AG08396 (cell line): ENCODE measurements around the gene ADTRP.
"Not testable (repeated sequence)": the region's sequence is repeated elsewhere in the genome, so short reads cannot be mapped to it uniquely, and the experiment has no call there.

Source experiments
- DNase-seq: peaks from one replicate; pipeline ENCODE4 v3.0.0; 2012; ENCODE audit warnings: low spot score, mixed read lengths

The ADTRP gene

DNA sequence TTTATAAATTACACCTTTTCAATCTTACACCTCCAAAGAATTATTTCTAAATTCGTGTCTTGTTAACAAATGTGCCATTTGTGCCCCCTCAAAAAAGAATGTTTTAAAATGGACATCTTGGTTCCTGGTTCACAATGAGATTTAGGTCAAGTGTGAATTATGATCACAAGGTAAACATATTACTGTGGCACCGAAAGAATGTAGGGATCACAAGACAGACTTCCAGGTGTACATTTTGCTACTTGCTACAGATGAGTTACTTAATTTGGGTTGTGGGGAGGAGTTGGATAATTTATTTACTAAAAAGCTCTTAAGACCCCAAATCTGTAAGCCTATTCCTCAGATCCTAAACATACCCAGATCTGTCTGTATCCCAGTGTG lies 25.0 kb upstream of the ADTRP start:
- DNase-seq = no peak

- DNase-seq = no peak
Observed at GRCh38 chr6:11802886-11803590, 24.4 kb upstream of the ADTRP start.

DNA sequence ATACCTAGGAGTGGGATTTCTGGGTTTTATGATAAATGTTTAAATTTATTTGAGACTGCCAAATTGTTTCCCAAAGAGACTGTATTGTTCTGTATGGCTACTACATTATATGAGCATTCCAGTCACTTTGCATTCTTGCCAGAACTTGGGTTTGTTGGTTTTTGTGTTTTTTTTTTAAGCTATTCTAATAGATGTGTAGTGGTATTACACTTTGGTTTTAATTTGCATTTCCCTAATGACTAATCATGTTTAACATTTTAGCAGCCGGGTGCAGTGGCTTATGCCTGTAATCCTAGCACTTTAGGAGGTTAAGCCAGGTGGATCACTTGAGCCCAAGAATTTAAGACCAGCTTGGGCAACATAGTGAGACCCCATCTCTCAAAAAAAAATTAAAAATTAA lies 21.9 kb upstream of the ADTRP start:
- not testable (repeated sequence) for DNase-seq

DNA sequence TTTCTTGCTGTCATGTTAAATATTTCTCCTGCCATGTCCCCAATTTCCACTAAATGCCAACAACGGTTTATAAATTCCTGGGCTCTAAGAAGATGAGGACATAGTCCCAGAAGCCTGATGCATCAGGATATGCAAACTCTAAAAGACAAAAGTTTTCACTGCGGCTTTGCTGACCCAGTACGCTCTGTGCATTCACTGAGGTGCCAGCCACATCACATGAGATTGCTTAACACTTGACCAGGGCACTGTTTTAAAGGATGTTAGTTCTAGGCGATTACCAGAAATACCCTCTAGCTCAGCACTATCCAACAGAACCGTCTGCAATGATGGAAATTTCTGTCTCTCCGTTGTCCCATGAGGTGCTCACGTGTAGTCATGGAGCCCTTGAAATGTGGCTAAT lies 19.9 kb upstream of the ADTRP start:
- no peak for DNase-seq

GRCh38 chr6:11798096-11798495 lies 19.5 kb upstream of the ADTRP start:
- DNase-seq = no peak

DNA sequence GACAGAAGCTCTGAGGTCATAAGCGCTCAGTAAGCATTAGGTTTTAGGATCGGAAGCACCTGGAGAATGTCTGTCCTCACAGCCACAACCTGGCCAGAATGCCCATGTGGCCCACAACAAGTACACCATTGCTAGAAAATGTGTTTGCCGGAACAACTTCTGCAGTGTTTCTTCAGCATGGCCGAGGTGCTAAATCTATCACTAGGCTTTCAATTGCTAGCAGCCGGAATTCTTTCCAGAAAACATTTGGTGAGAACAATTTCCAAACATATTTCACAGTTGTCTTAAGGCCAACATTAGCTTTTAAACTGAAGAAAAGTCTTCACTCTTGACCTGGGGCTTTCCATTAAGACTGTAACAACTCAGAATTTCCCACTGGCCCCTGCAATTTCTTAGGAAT lies 18.2 kb upstream of the ADTRP start:
- no peak for DNase-seq

- DNase-seq = no peak
Observed at GRCh38 chr6:11795403-11795802, 16.8 kb upstream of the ADTRP start.

DNA sequence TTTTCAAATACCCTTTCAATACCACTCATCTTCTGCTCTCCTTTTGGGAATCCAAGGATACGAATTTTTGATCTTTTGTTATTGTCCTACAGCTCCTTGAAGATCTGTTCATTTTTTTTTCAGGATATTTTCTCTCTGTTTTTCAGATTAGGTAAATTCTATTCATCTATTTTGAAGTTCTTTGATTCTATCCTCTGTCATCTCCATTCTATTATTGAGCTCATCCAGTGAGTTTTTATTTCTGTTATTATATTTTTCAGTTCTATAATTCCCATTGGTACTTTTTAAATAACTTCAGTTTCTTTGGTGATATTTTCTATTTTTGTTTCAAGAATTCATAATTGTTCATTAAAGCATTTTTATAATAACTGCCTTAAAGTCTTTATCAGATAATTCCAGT lies 14.7 kb upstream of the ADTRP start:
- DNase-seq = no peak

GRCh38 chr6:11791354-11792107 lies 12.9 kb upstream of the ADTRP start:
- DNase-seq = no peak

DNA sequence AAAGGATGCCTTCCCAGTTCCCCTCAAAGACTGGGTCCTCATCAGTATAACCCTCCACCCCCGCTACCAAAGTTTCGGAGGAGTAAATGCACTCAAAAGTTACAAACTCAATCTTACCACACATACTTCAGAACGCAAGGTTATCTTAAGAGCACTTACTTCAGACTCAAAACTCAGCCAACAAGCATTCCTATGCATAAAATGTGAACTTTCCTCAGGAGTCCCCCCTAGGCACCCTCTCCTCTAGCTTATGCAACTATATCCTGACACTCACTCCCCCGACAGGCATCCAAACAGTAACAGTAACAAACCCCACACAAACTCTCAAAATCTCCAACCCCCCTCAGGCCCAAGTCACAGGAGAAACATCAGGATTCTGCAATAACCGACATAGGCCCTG lies 11.1 kb upstream of the ADTRP start:
- no peak for DNase-seq

DNA sequence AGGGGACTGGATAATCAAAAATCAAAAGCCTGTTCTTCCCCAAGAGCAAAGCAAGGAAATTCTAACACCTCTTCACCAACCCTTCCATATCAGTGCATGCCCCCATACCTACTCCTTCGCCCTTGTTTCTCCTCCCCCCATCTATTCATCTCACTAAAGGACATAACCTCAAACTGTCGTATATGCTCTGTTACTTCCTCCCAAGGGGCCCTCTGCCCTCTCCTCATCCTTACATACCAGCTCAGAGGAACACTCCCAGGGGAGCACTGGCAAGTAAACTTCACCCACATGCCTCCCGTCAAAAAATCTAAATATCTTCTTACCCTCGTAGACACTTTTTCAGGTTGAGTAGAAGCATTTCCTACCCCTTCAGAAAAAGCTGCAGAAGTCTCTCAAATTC lies 9.4 kb upstream of the ADTRP start:
- no peak for DNase-seq

DNA sequence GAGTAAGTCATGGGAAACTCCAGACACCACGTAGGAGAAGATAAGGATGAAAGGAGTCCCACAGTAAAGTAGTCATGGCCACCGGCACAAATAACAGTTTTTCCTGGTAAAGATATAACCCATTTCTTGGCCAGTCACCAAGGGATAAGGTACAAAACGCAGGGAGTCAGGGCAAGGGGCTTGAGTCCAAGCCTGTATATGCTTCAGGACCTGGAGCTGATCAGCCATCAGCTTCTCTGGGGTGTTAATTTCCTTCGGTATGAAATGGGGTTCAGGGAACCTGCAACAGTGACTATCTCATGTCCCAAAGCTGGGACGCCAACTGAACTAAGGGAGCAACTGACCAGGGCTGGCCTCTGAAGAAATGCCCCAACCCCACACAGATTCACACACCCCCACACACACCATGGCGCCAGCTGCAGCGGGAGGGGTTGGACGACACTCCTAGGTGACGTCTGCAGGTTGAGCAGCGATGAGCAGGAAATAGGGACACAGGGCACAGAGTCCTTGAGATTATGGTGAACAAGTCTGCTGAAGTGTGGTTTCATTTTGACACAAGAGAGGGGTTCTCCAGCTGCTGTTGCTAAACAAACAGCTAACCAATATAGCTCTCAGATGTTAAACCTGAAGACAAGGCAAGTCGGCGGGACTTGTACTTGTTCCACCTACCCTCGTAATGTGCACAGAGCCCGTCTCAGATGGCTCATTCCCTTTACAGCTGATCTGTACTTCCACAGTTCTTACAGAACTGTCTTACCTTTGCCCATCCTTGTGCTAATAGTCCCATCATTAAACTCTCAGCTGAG lies 7.4 kb upstream of the ADTRP start:
- no peak for DNase-seq

- no peak for DNase-seq
Observed at GRCh38 chr6:11785415-11785773, 6.8 kb upstream of the ADTRP start.

- no peak for DNase-seq
Observed at GRCh38 chr6:11784341-11784740, 5.7 kb upstream of the ADTRP start.

GRCh38 chr6:11783524-11784064 lies 5.0 kb upstream of the ADTRP start:
- no peak for DNase-seq

GRCh38 chr6:11782524-11782923 lies 3.9 kb upstream of the ADTRP start:
- DNase-seq = no peak

DNA sequence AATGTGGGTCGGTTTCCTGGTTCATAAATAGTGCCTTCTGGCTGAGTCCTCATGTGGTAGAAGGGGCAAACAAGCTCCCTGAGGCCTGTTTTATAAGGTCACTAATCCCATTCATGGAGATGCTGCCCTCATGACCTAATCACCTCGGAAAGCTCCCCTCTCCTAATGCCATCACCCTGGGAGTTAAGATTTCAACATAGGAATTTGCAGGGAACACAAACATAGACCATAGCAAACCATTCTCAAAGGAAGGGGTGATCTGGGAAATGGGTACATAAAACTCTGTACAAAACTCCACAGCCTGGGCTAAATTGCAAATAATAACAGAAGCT lies 1.5 kb upstream of the ADTRP start:
- no peak for DNase-seq

DNA sequence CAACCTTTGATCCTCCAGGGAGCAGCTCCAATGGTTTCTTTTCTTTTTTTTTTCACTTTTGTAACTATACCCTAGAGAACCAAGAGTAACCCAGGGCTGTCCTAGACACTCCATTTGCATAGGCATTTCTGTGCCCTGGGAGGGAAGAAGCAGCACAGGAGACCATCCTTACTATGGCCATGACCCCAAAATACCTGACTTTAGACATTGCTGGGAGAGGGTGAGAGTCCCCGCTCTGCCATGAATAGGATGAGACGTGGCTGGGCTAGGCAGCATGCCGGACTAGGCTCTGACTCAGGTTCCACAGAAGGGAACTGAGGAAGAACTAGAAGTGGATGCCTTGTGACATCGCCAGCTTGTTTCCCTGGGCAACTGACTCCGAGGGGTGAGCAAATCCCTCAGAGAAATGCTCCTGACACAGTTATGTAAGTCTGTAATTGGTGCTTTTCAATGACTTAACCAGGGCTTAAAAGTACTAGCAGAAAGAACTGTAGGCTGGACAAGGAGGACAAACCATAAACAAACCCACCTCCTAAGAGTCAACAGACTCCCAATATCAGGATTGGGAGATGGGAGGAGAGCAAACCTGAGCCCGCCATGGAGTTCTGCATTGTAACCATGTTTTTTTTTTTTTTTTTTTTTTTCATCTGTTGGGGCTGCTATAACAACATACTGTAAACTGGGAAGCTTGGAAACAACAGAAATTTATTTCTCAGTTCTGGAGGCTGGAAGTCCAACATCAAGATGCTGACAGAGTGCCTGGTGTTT lies 910 bp upstream of the ADTRP start:
- DNase-seq = no peak

DNA sequence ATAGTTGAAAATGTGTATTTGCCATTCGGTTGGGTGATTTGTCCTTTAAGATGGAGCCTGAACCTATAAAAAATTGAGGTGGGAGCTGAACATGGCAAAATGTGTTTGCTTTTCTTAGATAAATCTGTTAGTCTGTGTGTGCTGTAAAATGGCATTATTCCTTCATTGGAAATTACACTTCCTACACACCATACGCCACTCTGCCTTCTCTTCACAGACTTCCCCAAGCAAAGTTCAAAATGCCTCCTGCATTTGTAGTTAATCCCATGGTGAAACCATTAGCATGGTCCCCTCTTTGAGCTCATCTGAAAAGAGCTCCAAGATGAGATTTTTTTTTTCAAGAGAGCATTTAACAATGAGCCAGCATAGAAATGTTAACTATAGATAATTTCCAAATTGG lies 567 bp downstream of the ADTRP start:
- DNase-seq = no peak

DNA sequence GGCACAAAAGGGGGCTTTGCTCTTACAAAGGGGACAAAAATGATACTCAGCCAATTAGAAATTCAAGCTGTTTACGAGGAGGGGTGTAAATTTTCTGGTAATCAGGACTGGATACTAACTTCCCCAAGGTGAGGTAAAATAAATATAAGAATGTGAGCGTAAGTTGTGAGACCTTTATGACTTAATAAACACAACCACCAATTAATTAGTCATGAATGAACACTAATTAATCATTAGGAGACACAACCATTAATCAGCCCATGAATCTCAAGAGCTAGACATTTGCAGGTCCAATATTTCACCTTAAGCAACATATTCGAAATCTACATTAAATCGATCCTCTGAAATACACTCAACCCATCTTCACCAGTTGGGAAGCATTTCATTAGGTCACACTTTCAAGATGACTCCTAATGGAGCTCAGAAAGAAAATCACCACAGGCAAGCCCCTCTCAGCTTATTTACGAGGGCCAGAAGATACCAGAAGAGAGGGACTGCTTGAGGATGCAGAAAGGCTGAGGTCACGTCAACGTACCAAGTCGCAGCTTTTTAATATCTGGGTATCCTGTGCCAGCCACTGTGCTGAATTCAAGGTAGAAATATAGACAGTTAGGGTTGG lies 2.7 kb downstream of the ADTRP start:
- DNase-seq = no peak

DNA sequence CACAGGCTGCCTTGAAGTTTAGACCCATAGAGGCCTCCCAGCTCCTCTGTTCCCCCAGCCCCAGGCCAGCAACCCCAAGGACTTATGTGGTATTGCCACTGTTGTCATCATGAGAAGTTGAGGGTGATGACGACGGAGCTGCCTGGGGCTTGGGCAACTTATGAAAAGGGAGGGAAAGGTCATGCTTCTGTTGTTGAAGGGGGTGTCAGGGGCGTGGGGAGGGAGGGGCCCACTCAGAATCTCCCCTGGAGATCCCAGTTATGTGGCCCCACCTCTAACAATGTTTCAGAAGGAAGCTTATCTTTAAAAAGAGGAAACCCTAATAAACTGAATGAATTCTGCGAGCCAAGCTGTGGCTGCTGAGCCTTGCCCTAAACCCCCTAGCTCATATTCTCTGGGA lies 4.2 kb downstream of the ADTRP start:
- no peak for DNase-seq

GRCh38 chr6:11773581-11773980 lies 5.0 kb downstream of the ADTRP start:
- DNase-seq = no peak
